OCI-LY7 (cell line): ENCODE results near the gene ICAM1. TPM values are rescaled to one million over a fixed set of nuclear protein-coding genes. Genes with fewer than 3 reads are reported as not detected.

Experiments used
- Bru-seq: library from RNA; stranded (reverse); fragments of 400-500 nt; gene quantifications from one replicate; lab custom pipeline; 2021; lab: Mats Ljungman, UMichigan
- BruChase-seq, 2 experiments: library from RNA; stranded (reverse); fragments of 400-500 nt; gene quantifications; one replicate each; lab custom pipeline; 2021; lab: Mats Ljungman, UMichigan
- BruUV-seq: library from RNA; stranded (reverse); fragments of 400-500 nt; replicated peaks from 2 replicates; lab custom pipeline; 2021; lab: Mats Ljungman, UMichigan
- CTCF ChIA-PET: fragments of 300-600 bp; sonication (Branson Sonifier 250); formaldehyde crosslinking; loops from one replicate; lab custom pipeline; 2022; ENCODE audit warnings: antibody characterized with exemption; ENCODE audit not compliant: unreplicated experiment; lab: Charles Lee
- POLR2A ChIA-PET: fragments of 300-600 bp; sonication (Branson Sonifier 250); formaldehyde crosslinking; loops from one replicate; lab custom pipeline; 2022; ENCODE audit warnings: antibody characterized with exemption; lab: Charles Lee
- DNase-seq: peaks from one replicate; pipeline ENCODE4 v3.0.0-alpha.2; 2015; ENCODE audit warnings: low spot score
- H2AFZ ChIP-seq: fragments of 200-600 bp; sonication (generic), shearing (Covaris generic); 2 replicates; pipeline ENCODE4 v1.6.1; 2014; ENCODE audit warnings: mild to moderate bottlenecking, antibody characterized with exemption, low read length, moderate library complexity
- H3K27ac ChIP-seq: fragments of 200-600 bp; sonication (generic); 2 replicates; pipeline ENCODE4 v1.5.1; 2014; ENCODE audit warnings: mixed run types, low read depth, mild to moderate bottlenecking, moderate library complexity, low read length, inconsistent platforms; ENCODE audit not compliant: poor library complexity, severe bottlenecking
- H3K36me3 ChIP-seq: fragments of 200-600 bp; sonication (generic); 2 replicates; pipeline ENCODE4 v1.6.1; 2014; ENCODE audit warnings: mild to moderate bottlenecking, antibody characterized with exemption, low read length, moderate library complexity, mixed read lengths; ENCODE audit not compliant: insufficient read depth
- H3K4me1 ChIP-seq: fragments of 200-600 bp; sonication (generic); 2 replicates; pipeline ENCODE4 v1.5.1; 2014; ENCODE audit warnings: mild to moderate bottlenecking, low read length; ENCODE audit not compliant: insufficient read depth, poor library complexity, severe bottlenecking
- H3K4me2 ChIP-seq: fragments of 200-600 bp; sonication (generic); 2 replicates; pipeline ENCODE4 v1.6.1; 2014; ENCODE audit warnings: mild to moderate bottlenecking, low read length
- H3K4me3 ChIP-seq: fragments of 200-600 bp; sonication (generic); 2 replicates; pipeline ENCODE4 v1.5.1; 2014; ENCODE audit warnings: mild to moderate bottlenecking, low read depth, low read length; ENCODE audit not compliant: poor library complexity, severe bottlenecking
- H3K79me2 ChIP-seq: fragments of 200-600 bp; sonication (generic); 2 replicates; pipeline ENCODE4 v1.6.1; 2016; ENCODE audit warnings: low read depth, mild to moderate bottlenecking, low read length, moderate library complexity, mixed read lengths; ENCODE audit not compliant: insufficient read depth
- H3K9me2 ChIP-seq: fragments of 200-600 bp; sonication (generic); 2 replicates; pipeline ENCODE4 v1.6.1; 2016; ENCODE audit warnings: mild to moderate bottlenecking, low read length, mixed read lengths; ENCODE audit not compliant: insufficient read depth
- H3K9me3 ChIP-seq: fragments of 200-600 bp; sonication (generic); 2 replicates; pipeline ENCODE4 v1.6.1; 2014; ENCODE audit warnings: mild to moderate bottlenecking, mixed run types, low read length, mixed read lengths
- H4K20me1 ChIP-seq: fragments of 200-600 bp; sonication (generic); 2 replicates; pipeline ENCODE4 v1.6.1; 2014; ENCODE audit warnings: mild to moderate bottlenecking, antibody characterized with exemption, low read length, moderate library complexity, mixed read lengths; ENCODE audit not compliant: insufficient read depth
- CTCF ChIP-seq: fragments of 200-600 bp; sonication (generic); conservative IDR thresholded peaks from 2 replicates; pipeline ENCODE4 v1.5.1; 2014; ENCODE audit warnings: mild to moderate bottlenecking, antibody characterized with exemption, low read length, moderate library complexity, mixed read lengths
- EZH2phosphoT487 ChIP-seq: fragments of 200-600 bp; sonication (generic); IDR thresholded peaks from 2 replicates; pipeline ENCODE4 v1.6.1; 2018; ENCODE audit warnings: low read depth, borderline replicate concordance, mild to moderate bottlenecking, mixed run types, antibody characterized with exemption, low read length, moderate library complexity, mixed read lengths
- intact Hi-C: fragments of 100-400 bp; cut with micrococcal nuclease; formaldehyde crosslinking; loops from one replicate; pipeline ENCODE4 v1.10.0; 2022; ENCODE audit not compliant: unreplicated experiment
- long read RNA-seq: library from polyadenylated mRNA; stranded (forward); transcript quantifications from one replicate; pipeline ENCODE4 v2.0.0, GENCODE V29; 2022
- total RNA-seq, 2 experiments: library from RNA; depleted of rRNA in 1 of 2; stranded (reverse); fragments of >200 nt in 1 of 2; shearing (Covaris generic) in 1 of 2; gene quantifications; 2 replicates each; pipeline ENCODE4 v1.2.3, GENCODE V29; 2014 to 2022

The ICAM1 gene
- 12.0 and 15.8 TPM in 2 replicates for total RNA-seq (2014; rRNA removed; shearing (Covaris generic))
- total RNA-seq (2022): 13.4 and 13.5 TPM in 2 replicates
- percentile 53 among the genes with signal in this experiment for Bru-seq, nascent RNA
- BruChase-seq, experiment 1, labeled RNA remaining after a 6-hour chase: percentile 54 among the genes with signal in this experiment
- percentile 57 among the genes with signal in this experiment for BruChase-seq, experiment 2, labeled RNA remaining after a 2-hour chase
- long read RNA-seq, transcript ICAM1-201 (7 exons, 3,252 nt): major isoform, 25 of 39 reads
- long read RNA-seq, partial matches to known transcripts: 9 of 39 reads
- long read RNA-seq, other reads (novel, unspliced or antisense): 5 of 39 reads

- BruUV-seq: TSS peak; percentile 90
- peak within 1 kb of the TSS; percentile 61; the same call in 1 of the 2 replicates for H2AFZ ChIP-seq
- 0 out of 2 replicates have a peak, but pooled peaks cover 5% of the 10 kb centered on the region for H3K79me2 ChIP-seq
- H3K4me2 ChIP-seq: peak within 1 kb of the TSS; percentile 86
- H3K27ac ChIP-seq: peak within 1 kb of the TSS; percentile 75
- TF ChIP-seq EZH2phosphoT487: no peak
- 0 out of 2 replicates have a peak, but pooled peaks have one; percentile 17 for TF ChIP-seq CTCF
- H3K9me3 ChIP-seq: no peaks in the 10 kb centered on the region
- H4K20me1 ChIP-seq: no peaks in the 10 kb centered on the region
- CTCF ChIA-PET: interaction anchor here (0.6 to 1.2 kb wide), 6 partner anchors 12 to 153 kb away, joined by 3 to 4 read pairs (median 3); partner anchors contain the start of gene TYK2
- POLR2A ChIA-PET: interaction anchor here (0.6 to 2.4 kb wide), 13 partner anchors 10 to 576 kb away, joined by 3 to 14 read pairs (median 4); partner anchors contain the start of genes ICAM4, ICAM5, RAVER1 and TYK2
- H3K9me2 ChIP-seq: no peaks in the 10 kb centered on the region
- DNase-seq: peak; percentile 80
- H3K4me1 ChIP-seq: peaks cover 31% of the 10 kb centered on the region
- peak within 1 kb of the TSS; percentile 66 for H3K4me3 ChIP-seq
- H3K36me3 ChIP-seq: 0 out of 2 replicates have a peak, but pooled peaks cover 3% of the 10 kb centered on the region
- intact Hi-C loops: no loop called here
Observed at GRCh38 chr19:10270616-10271394, at the start of gene ICAM1. TSS of gene ICAM1 (plus strand) at chr19:10271120. CDS start at chr19:10271160, 40 bp downstream.

- no TSS peak for BruUV-seq
- H4K20me1 ChIP-seq: no peaks in the 10 kb centered on the region
- no peak overlapping the region for H2AFZ ChIP-seq
- H3K4me3 ChIP-seq: peak overlapping the region; percentile 54
- POLR2A ChIA-PET: interaction anchor here (0.7 to 1.0 kb wide), 3 partner anchors 10 to 17 kb away, joined by 3 to 6 read pairs (median 3); partner anchors contain the start of gene S1PR2
- H3K36me3 ChIP-seq: peaks cover 81% of the 10 kb centered on the region
- H3K9me3 ChIP-seq: no peaks in the 10 kb centered on the region
- peaks cover 77% of the 10 kb centered on the region for H3K79me2 ChIP-seq
- H3K9me2 ChIP-seq: no peaks in the 10 kb centered on the region
- peak overlapping the region; percentile 77 for H3K4me2 ChIP-seq
- CTCF ChIA-PET: no interaction called here
- no peak for TF ChIP-seq EZH2phosphoT487
- no peak for TF ChIP-seq CTCF
- peak overlapping the region; percentile 93 for H3K27ac ChIP-seq
- DNase-seq: peak; percentile 67
- intact Hi-C loops: no loop called here
- H3K4me1 ChIP-seq: peaks cover 89% of the 10 kb centered on the region
Observed at GRCh38 chr19:10222201-10222890, 48.6 kb upstream of the ICAM1 start.
